Nephron (organoid): ENCODE measurements around the gene NBEAL1.
"Not testable (repeated sequence)": the region's sequence is repeated elsewhere in the genome, so short reads cannot be mapped to it uniquely, and the experiment has no call there.

ENCODE experiments used
- H3K27ac Mint-ChIP-seq, 3 experiments: 2 replicates each; pipeline ENCODE4 v1.8.0; 2020; ENCODE audit warnings: mixed read lengths in 3 of 3, mild to moderate bottlenecking in 2 of 3, moderate library complexity in 1 of 3
- H3K27me3 Mint-ChIP-seq: 2 replicates; pipeline ENCODE4 v1.8.0; 2021; ENCODE audit warnings: low read depth, mild to moderate bottlenecking, moderate library complexity, mixed read lengths
- H3K36me3 Mint-ChIP-seq: 2 replicates; pipeline ENCODE4 v1.8.0; 2020; ENCODE audit warnings: low read depth, mixed read lengths
- H3K4me1 Mint-ChIP-seq: 2 replicates; pipeline ENCODE4 v1.8.0; 2020; ENCODE audit warnings: mixed read lengths
- H3K4me3 Mint-ChIP-seq, 3 experiments: 2 replicates each; pipeline ENCODE4 v1.8.0; 2020; ENCODE audit warnings: mild to moderate bottlenecking in 3 of 3, mixed read lengths in 3 of 3, moderate library complexity in 2 of 3
- H3K9me3 Mint-ChIP-seq: 2 replicates; pipeline ENCODE4 v1.8.0; 2020; ENCODE audit warnings: mixed read lengths
- CTCF ChIP-seq, 3 experiments: fragments of 200-600 bp; sonication (generic); IDR thresholded peaks; one replicate each; pipeline ENCODE4 v1.5.0; 2021; ENCODE audit warnings: antibody characterized with exemption in 3 of 3; ENCODE audit not compliant: unreplicated experiment in 3 of 3

The NBEAL1 gene

DNA sequence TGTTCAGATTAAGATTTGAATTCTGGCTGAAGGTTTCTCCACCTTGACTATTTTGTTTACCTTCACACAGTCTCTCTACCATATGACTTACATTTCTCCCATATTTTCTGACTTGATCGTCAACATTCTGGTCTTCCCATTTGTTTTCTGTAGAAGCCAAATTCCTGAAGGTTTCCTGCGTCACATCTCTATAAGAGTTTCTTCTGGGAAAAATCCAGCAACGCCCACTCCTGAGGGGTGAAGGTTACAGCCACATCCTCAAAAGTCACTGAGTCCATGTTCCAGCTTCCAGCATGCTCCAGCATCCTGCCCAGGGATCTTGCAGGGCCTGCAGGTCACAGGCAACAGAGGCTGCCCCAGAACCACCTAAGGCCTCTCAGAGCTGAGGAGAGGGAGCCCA is 47.5 kb downstream of the NBEAL1 start:
- peaks cover 8% of the 10 kb centered on the region for H3K4me1 Mint-ChIP-seq
- peaks cover 73% of the 10 kb centered on the region for H3K36me3 Mint-ChIP-seq
- H3K27ac Mint-ChIP-seq, result peak overlapping the region; percentile 14 to 78 (median 38)
- no peaks in the 10 kb centered on the region for H3K27me3 Mint-ChIP-seq
- H3K9me3 Mint-ChIP-seq, result peaks cover 2% of the 10 kb centered on the region
- no peak for TF ChIP-seq CTCF (IDR thresholded peaks at IDR 0.05; ENCODE audit: unreplicated experiment in 3 of 3)
- no peak overlapping the region for H3K4me3 Mint-ChIP-seq

DNA sequence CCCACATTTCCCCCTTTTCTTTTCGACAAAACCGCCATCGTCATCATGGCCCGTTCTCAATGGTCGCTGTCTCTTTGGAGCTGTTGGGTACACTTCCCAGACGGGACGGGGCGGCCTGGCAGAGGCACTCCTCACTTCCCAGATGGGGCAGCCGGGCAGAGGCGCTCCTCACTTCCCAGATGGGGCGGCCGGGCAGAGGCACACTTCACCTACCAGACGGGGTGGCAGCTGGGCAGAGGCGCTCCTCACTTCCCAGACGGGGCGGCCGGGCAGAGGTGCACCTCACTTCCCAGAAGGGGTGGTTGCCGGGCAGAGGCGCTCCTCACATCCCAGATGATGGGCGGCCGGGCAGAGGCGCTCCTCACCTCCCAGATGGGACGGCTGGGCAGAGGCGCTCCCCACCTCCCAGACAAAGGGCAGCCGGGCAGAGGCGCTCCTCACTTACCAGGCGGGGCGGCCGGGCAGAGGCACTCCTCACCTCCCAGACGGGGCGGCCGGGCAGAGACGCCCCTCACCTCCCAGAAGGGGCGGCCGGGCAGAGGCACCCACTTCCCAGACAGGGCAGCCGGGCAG is 51.9 kb downstream of the NBEAL1 start:
- H3K27me3 Mint-ChIP-seq, H3K9me3 Mint-ChIP-seq, H3K27ac Mint-ChIP-seq, H3K4me3 Mint-ChIP-seq, H3K4me1 Mint-ChIP-seq: not testable (repeated sequence)
- H3K36me3 Mint-ChIP-seq, result peaks cover 72% of the 10 kb centered on the region

- Mint-ChIP-seq H3K27ac (no peak overlapping the region), H3K4me3 (no peak overlapping the region), H3K4me1 (no peaks in the 10 kb centered on the region), H3K27me3 (no peaks in the 10 kb centered on the region), H3K9me3 (peaks cover 23% of the 10 kb centered on the region), H3K36me3 (peaks cover 74% of the 10 kb centered on the region)
- TF ChIP-seq CTCF (IDR thresholded peaks at IDR 0.05; ENCODE audit: unreplicated experiment in 3 of 3), result no peak
Observed at GRCh38 chr2:203070701-203071100, 56.0 kb downstream of the NBEAL1 start.

DNA sequence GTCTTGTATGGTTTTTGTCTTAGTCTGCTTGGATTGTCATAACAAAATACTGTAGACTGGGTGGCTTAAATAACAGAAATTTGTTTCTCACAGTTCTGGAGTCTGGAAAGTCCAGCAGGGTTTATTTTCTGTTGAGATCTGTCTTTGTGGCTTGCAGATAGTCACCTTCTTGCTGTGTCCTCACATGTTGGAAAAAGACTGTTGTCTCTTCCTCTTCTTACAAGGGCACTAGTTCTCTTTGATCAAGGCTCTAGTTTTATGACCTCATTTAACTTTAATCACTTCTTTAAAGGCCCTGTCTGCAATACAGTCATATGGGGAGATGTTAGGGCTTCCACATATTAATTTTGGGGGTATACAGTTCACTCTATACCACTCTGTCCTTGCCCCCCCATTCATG is 56.5 kb downstream of the NBEAL1 start:
- Mint-ChIP-seq H3K27me3 (no peaks in the 10 kb centered on the region), H3K4me1 (no peaks in the 10 kb centered on the region), H3K4me3 (no peak overlapping the region), H3K27ac (no peak overlapping the region), H3K9me3 (peaks cover 21% of the 10 kb centered on the region), H3K36me3 (peaks cover 73% of the 10 kb centered on the region)
- TF ChIP-seq CTCF (IDR thresholded peaks at IDR 0.05; ENCODE audit: unreplicated experiment in 3 of 3), result no peak

DNA sequence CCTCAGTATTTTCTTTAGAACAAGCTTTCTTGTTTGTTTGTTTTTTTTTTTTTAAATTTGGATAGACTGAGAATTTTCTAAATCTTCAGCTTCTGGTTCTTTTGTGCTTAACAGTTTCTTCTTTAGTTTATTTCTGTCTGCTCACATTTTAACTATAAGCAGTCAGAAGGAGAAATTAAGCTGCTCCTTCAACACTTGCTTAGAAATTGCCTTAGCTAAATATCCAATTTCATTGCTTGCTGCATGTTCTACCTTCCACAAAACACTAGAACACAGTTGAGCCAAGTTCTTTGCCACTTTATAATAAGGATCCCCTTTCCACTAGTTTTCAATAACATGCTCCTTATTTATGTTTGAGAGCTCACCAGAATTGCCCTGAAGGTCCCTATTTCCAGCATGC is 57.7 kb downstream of the NBEAL1 start:
- H3K4me1 Mint-ChIP-seq, result no peaks in the 10 kb centered on the region
- H3K27me3 Mint-ChIP-seq, result no peaks in the 10 kb centered on the region
- TF ChIP-seq CTCF (IDR thresholded peaks at IDR 0.05; ENCODE audit: unreplicated experiment in 3 of 3), result no peak
- H3K4me3 Mint-ChIP-seq, result no peak overlapping the region
- H3K9me3 Mint-ChIP-seq, result peaks cover 21% of the 10 kb centered on the region
- H3K27ac Mint-ChIP-seq, result no peak overlapping the region
- H3K36me3 Mint-ChIP-seq, result peaks cover 67% of the 10 kb centered on the region

DNA sequence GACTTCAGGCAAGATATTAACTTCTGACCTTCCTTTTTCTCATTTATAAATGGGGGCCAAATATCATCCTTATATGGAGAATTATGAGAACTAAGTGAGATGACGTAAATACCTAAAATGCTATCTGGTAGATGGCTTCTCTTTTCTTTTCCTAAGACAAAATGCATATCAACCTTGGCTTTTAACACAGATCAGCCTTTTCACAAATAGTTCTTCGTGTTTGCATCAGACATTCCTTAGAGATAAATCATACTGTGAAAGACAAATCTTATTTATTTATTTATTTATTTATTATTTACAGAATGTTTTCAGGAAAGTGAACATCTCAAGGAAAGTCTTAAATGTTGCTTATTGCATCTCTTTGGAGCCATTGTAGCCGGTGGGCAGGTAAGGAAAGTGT is 62.8 kb downstream of the NBEAL1 start:
- Mint-ChIP-seq H3K27ac (no peak overlapping the region), H3K36me3 (peaks cover 57% of the 10 kb centered on the region), H3K4me3 (no peak overlapping the region), H3K9me3 (peaks cover 10% of the 10 kb centered on the region), H3K4me1 (no peaks in the 10 kb centered on the region), H3K27me3 (no peaks in the 10 kb centered on the region)
- no peak for TF ChIP-seq CTCF (IDR thresholded peaks at IDR 0.05; ENCODE audit: unreplicated experiment in 3 of 3)
